Measurements from ENCODE around the gene PRDM5. TPM values are rescaled to one million over a fixed set of nuclear protein-coding genes. Genes with fewer than 3 reads are reported as not detected.
"Not testable (repeated sequence)": the region's sequence is repeated elsewhere in the genome, so short reads cannot be mapped to it uniquely, and the experiment has no call there.

The PRDM5 gene
- total RNA-seq, 1 experiment from 2014 or later, result 0.85 TPM

DNA sequence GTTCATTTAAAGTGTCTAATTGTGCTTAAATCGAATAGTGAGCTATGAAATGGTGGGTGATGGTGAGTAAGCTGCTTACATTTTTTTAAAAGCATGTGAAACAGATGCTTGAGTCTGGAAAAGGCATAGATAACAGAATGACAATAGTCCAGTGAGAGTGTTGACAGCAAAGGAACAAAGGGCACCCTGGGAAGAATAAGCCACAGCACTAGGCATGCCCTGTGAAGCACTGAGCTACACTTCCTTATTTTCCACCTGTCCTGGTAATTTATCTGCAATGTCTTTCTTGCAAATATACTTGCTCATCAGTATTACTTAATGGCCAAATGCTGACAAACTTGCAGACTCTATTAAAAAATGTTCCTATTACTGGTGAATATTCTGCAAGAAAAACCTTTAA lies 168.7 kb downstream of the PRDM5 start:
- Histone ChIP-seq H3K4me2 (no peak overlapping the region), H3K27me3 (ENCODE audit: insufficient read depth, low read depth) (no peaks in the 10 kb centered on the region), H3K79me2 (ENCODE audit: low read depth) (no peaks in the 10 kb centered on the region), H3K27ac (no peak overlapping the region), H3K4me1 (replicated peaks; ENCODE audit: insufficient read depth) (no peaks in the 10 kb centered on the region), H3K36me3 (ENCODE audit: low read depth) (no peaks in the 10 kb centered on the region), H3F3A (ENCODE audit: insufficient read depth, low read depth) (no peaks in the 10 kb centered on the region), H2AFZ (no peak overlapping the region), H3K4me3 (no peak overlapping the region), H3K9me2 (ENCODE audit: insufficient read depth) (no peaks in the 10 kb centered on the region), H3K9me3 (ENCODE audit: insufficient read depth, low read depth) (no peaks in the 10 kb centered on the region), H4K20me1 (ENCODE audit: insufficient read depth) (no peaks in the 10 kb centered on the region)
- intact Hi-C loops (cut with micrococcal nuclease; ENCODE audit: unreplicated experiment), result no loop called here
- DNase-seq, result no peak
- ChIA-PET POLR2A (ENCODE audit: unreplicated experiment) (no interaction called here), CTCF (no interaction called here)
- BruUV-seq (replicated peaks), result no TSS peak
- TF ChIP-seq, protein P1, sequence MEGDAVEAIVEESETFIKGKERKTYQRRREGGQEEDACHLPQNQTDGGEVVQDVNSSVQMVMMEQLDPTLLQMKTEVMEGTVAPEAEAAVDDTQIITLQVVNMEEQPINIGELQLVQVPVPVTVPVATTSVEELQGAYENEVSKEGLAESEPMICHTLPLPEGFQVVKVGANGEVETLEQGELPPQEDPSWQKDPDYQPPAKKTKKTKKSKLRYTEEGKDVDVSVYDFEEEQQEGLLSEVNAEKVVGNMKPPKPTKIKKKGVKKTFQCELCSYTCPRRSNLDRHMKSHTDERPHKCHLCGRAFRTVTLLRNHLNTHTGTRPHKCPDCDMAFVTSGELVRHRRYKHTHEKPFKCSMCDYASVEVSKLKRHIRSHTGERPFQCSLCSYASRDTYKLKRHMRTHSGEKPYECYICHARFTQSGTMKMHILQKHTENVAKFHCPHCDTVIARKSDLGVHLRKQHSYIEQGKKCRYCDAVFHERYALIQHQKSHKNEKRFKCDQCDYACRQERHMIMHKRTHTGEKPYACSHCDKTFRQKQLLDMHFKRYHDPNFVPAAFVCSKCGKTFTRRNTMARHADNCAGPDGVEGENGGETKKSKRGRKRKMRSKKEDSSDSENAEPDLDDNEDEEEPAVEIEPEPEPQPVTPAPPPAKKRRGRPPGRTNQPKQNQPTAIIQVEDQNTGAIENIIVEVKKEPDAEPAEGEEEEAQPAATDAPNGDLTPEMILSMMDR (conservative IDR thresholded peaks at IDR 0.05), result no peak
- no peak for TF ChIP-seq EZH2 (IDR thresholded peaks at IDR 0.05; ENCODE audit: low read depth)

DNA sequence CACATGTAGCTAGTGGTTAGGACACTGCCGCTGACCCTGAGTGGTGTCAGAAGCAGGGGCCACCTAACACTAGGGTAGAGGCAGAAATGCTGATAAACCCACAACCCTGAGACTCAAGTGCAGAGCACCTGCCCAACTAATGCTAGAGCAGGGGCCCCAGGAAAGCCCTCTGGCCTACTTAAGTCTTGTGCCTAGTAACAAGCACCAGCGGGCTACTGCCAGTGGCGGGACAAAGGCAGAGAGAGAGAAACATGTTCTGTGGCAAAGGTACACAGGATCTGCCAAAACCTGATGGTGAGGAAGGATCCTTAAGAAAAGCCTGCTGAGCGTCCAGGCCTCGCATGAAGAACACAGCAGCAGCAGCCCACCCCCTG lies 172.4 kb downstream of the PRDM5 start:
- no peak overlapping the region for H2AFZ ChIP-seq
- no peak overlapping the region for H3K4me2 ChIP-seq
- no peak overlapping the region for H3K4me3 ChIP-seq
- H3K27ac ChIP-seq, result no peak overlapping the region
- TF ChIP-seq, protein P1 (conservative IDR thresholded peaks at IDR 0.05), result no peak
- no peak for TF ChIP-seq EZH2 (IDR thresholded peaks at IDR 0.05; ENCODE audit: low read depth)
- no peaks in the 10 kb centered on the region for H3K9me2 ChIP-seq (ENCODE audit: insufficient read depth)
- H3K9me3 ChIP-seq (ENCODE audit: insufficient read depth, low read depth), result no peaks in the 10 kb centered on the region
- no peak for DNase-seq
- no peaks in the 10 kb centered on the region for H3K36me3 ChIP-seq (ENCODE audit: low read depth)
- BruUV-seq (replicated peaks), result no TSS peak
- H3F3A ChIP-seq (ENCODE audit: insufficient read depth, low read depth), result no peaks in the 10 kb centered on the region
- intact Hi-C loops (cut with micrococcal nuclease; ENCODE audit: unreplicated experiment), result no loop called here
- H4K20me1 ChIP-seq (ENCODE audit: insufficient read depth), result no peaks in the 10 kb centered on the region
- no peaks in the 10 kb centered on the region for H3K79me2 ChIP-seq (ENCODE audit: low read depth)
- ChIA-PET POLR2A (ENCODE audit: unreplicated experiment) (no interaction called here), CTCF (no interaction called here)
- no peaks in the 10 kb centered on the region for H3K27me3 ChIP-seq (ENCODE audit: insufficient read depth, low read depth)
- H3K4me1 ChIP-seq (replicated peaks; ENCODE audit: insufficient read depth), result no peaks in the 10 kb centered on the region

DNA sequence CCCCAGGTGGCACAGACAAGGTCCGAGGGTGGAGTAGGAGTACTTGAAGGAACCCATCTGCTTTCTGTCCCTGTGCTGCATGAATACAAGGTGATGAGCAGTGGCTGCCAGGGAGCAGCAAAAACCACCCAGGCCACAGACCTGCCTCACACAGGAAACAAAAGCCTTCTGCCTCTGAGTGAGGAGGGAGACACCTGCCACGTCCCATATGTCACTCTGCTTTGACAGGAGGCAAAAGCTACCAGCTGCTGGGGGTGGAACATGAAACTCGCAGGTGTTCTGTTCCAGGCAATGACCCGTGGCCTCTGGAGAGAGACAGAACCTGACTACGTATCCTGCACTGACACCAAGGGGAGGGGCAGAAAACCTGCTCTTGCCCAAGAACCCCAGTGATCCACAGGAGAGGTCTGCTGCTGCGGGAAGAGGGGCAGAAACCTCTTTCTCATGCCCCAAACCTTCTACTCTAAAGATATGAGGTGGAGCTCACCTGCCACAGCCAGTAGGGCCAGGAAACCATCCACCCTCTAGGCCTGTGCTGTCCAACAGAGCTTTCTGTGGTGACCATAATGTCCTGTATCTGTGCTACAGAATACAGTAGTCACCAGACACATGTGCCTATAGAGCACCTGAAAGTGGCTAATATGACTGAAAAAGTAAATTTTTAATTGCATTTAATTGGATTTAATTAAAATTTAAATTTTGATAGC lies 172.9 kb downstream of the PRDM5 start:
- no peak overlapping the region for H3K27ac ChIP-seq
- H3K4me2 ChIP-seq, result no peak overlapping the region
- no peaks in the 10 kb centered on the region for H3K79me2 ChIP-seq (ENCODE audit: low read depth)
- no peak overlapping the region for H2AFZ ChIP-seq
- ChIA-PET CTCF (no interaction called here), POLR2A (ENCODE audit: unreplicated experiment) (no interaction called here)
- no peaks in the 10 kb centered on the region for H3K36me3 ChIP-seq (ENCODE audit: low read depth)
- no peaks in the 10 kb centered on the region for H3F3A ChIP-seq (ENCODE audit: insufficient read depth, low read depth)
- intact Hi-C loops (cut with micrococcal nuclease; ENCODE audit: unreplicated experiment), result no loop called here
- H3K9me2 ChIP-seq (ENCODE audit: insufficient read depth), result no peaks in the 10 kb centered on the region
- BruUV-seq (replicated peaks), result no TSS peak
- no peaks in the 10 kb centered on the region for H3K4me1 ChIP-seq (replicated peaks; ENCODE audit: insufficient read depth)
- no peak for DNase-seq
- no peaks in the 10 kb centered on the region for H3K27me3 ChIP-seq (ENCODE audit: insufficient read depth, low read depth)
- no peaks in the 10 kb centered on the region for H4K20me1 ChIP-seq (ENCODE audit: insufficient read depth)
- no peak for TF ChIP-seq EZH2 (IDR thresholded peaks at IDR 0.05; ENCODE audit: low read depth)
- TF ChIP-seq, protein P1 (conservative IDR thresholded peaks at IDR 0.05), result no peak
- H3K9me3 ChIP-seq (ENCODE audit: insufficient read depth, low read depth), result no peaks in the 10 kb centered on the region
- H3K4me3 ChIP-seq, result no peak overlapping the region

DNA sequence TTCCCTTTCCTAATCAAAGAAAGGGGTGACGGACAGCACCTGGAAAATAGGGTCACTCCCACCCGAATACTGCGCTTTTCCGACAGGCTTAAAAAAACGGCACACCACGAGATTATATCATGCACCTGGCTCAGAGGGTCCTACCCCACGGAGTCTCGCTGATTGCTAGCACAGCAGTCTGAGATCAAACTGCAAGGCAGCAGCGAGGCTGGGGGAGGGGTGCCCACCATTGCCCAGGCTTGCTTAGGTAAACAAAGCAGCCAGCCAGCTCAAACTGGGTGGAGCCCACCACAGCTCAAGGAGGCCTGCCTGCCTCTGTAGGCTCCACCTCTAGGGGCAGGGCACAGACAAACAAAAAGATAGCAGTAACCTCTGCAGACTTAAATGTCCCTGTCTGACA lies 180.9 kb downstream of the PRDM5 start:
- H3F3A ChIP-seq (ENCODE audit: insufficient read depth, low read depth); H2AFZ ChIP-seq; H3K79me2 ChIP-seq (ENCODE audit: low read depth); H3K4me2 ChIP-seq; POLR2A ChIA-PET (ENCODE audit: unreplicated experiment); H3K27me3 ChIP-seq (ENCODE audit: insufficient read depth, low read depth); H3K36me3 ChIP-seq (ENCODE audit: low read depth); H3K4me3 ChIP-seq; H3K9me3 ChIP-seq (ENCODE audit: insufficient read depth, low read depth); DNase-seq; H3K9me2 ChIP-seq (ENCODE audit: insufficient read depth); H4K20me1 ChIP-seq (ENCODE audit: insufficient read depth); H3K4me1 ChIP-seq (replicated peaks; ENCODE audit: insufficient read depth); H3K27ac ChIP-seq; intact Hi-C loops (cut with micrococcal nuclease; ENCODE audit: unreplicated experiment); BruUV-seq (replicated peaks); CTCF ChIA-PET: not testable (repeated sequence)
